Stimulated activated naive CD8-positive, alpha-beta T cell treated with anti-CD3 and anti-CD28 coated beads, Interleukin-15, Interleukin-2, amounts not matched to agents 100 U/mL and 50 U/mL, for 24 hours (primary cell): ENCODE data around the gene ZC3HAV1L.
"Not testable (repeated sequence)": the region's sequence is repeated elsewhere in the genome, so short reads cannot be mapped to it uniquely, and the experiment has no call there.

Experiments used
- ATAC-seq: fragments of 150-1000 bp; cut with Tn5 transposase; one replicate; pipeline ENCODE4 v1.10.0; 2021
- DNase-seq: peaks from one replicate; pipeline ENCODE4 v3.0.0; 2021

Gene ZC3HAV1L, protein sequence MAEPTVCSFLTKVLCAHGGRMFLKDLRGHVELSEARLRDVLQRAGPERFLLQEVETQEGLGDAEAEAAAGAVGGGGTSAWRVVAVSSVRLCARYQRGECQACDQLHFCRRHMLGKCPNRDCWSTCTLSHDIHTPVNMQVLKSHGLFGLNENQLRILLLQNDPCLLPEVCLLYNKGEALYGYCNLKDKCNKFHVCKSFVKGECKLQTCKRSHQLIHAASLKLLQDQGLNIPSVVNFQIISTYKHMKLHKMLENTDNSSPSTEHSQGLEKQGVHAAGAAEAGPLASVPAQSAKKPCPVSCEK

DNA sequence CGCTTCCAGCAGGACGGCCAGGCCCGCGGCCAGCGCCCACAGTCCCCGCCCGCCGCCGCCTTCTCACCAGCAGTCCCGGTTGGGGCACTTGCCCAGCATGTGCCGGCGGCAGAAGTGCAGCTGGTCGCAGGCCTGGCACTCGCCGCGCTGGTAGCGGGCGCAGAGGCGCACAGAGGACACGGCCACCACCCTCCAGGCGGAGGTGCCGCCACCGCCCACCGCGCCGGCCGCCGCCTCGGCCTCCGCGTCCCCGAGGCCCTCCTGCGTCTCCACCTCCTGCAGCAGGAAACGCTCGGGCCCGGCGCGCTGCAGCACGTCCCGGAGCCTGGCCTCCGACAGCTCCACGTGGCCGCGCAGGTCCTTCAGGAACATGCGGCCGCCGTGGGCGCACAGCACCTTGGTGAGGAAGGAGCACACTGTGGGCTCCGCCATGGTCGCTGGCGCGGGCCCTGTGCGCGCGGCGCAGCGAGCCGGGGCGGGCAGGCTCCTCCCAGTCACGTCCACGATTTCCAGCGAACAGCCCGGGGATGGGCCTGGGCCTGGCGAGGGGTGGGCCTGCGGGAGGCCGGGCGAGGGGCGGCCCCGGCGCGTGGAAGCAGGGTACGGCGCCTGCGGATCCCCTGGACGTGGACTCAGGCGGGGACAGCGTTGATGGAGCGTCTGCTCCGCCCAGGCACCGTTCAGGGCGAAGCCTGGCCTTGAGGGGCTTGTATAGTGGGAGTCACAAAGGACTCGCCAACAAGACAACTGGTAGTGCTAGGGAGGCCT lies at the start of gene ZC3HAV1L:
Gene ZC3HAV1L (minus strand): TSS at position 457 of the 768 bp plus-strand sequence. CDS start 25 bp downstream, at position 432.
- peak; percentile 96 for ATAC-seq
- DNase-seq = peak; percentile 81

DNA sequence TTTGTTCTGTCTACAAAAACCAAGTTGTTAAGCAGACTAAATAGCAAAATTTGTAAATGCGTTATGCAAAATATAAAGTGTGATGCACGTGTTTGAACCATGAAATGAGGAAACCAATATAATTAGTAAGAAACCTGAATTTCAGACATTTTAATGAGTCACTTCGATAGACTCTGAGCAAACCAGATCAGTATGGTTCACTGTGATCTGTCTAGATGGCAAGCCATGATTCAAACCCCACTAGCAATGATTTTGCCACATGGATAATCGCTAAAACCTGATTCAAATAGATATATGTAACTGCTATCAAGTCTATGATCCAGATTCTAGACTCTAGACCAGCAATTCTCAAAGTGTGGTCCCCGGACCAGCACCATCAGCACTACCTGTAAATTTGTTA lies 48.9 kb upstream of the ZC3HAV1L start:
- peak; percentile 2 for DNase-seq
- ATAC-seq = peak; percentile 50

DNA sequence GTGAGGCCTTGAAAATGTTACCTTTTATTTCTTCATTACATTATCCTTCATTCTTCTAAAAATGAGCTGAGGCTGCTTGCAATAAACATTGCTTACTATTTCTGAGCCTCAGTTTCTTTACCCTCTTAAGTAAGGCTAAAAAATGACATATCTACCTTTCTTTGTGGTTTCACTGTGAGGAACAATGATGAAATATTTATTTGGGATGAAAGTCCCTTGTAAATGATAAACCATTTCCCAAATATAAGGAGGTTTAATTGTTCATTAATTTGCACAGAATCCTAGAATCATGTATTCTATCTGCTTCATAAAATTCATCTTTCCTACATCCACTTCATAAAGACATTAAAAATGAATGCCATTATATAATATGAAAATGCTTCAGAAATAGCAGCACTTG lies 45.7 kb upstream of the ZC3HAV1L start:
- ATAC-seq = no peak

DNA sequence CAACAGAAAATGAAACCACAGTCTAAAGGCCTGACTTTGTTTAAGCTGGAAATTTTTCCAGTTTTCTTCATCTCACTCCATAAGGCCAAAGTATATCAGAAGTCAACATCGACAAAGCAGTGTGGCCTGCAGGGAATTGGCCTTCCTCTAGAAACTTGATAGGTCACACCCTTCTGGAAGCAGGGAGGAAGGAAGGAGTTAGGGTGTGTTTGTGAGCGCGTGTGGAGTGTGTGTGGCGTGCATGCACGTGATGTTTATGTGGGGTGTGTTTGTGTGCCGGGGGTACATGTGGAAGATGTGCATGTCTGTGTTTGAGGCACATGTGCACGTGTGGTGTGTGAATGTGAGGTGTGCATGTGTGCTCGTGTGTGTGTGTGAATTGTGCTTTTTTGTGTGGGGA lies 45.1 kb upstream of the ZC3HAV1L start:
- no peak for DNase-seq

More for the DNA sequence above, 45.7 kb upstream of the ZC3HAV1L start:
- DNase-seq = no peak

DNA sequence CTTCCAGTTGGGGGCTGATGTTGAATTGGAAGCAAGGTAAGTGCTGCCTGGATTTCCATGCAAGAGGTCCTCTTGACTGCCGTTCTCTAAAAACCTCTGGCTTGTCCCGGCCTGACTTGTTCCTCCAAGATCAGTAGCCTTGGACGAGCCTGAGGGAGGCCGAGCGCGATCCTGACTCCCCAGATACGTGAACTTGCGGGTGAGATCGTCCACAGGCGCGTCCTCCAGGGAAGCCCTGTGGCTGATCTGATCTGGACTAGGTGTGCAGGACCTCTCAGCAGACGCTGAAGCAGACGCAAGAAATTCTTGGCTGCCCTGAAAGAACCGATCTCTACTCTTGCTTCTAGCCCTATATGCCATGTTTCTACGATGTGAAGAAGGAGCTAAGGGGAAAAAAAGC lies 44.0 kb upstream of the ZC3HAV1L start:
- ATAC-seq (no peak), DNase-seq (no peak)

More for the DNA sequence above, 45.1 kb upstream of the ZC3HAV1L start:
- no peak for ATAC-seq

DNA sequence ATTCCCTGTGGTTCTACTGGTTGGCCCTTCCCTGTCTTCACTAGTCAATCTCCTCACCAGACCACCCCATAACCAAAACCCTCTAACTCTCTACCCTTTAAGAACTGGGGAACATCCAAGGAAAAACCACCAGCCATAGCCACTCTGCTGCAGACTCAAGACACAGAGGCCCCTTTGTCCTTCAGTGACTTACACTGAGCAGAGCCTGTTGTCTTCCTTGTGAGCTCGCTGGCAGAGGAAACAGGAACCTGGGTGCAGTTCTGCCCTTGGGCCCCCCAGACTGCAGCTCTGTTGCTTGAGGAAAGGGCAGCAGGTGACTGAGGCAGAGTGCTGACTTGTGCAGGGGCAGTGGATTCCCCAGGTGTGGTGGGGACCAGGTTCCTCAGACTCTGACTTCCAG lies 43.1 kb upstream of the ZC3HAV1L start:
- ATAC-seq (no peak), DNase-seq (no peak)

DNA sequence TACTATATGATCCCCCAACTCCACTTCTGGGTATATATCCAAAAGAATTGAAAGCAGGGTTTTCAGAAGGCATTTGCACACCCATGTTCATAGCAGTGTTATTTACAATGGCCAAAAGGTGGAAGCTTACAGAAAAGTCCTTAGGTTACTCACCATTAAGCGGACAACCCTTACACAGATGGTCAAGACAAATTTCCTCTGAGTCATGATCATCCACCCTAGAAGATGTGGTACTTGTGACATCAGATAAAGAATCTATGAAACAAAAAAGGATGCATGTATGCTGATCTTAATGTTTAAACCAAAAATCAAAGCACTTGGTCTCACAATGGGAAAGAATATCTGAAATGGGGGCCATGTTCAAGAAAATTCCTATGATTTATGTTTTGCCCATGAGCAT lies 42.6 kb upstream of the ZC3HAV1L start:
- ATAC-seq = no peak
- no peak for DNase-seq

DNA sequence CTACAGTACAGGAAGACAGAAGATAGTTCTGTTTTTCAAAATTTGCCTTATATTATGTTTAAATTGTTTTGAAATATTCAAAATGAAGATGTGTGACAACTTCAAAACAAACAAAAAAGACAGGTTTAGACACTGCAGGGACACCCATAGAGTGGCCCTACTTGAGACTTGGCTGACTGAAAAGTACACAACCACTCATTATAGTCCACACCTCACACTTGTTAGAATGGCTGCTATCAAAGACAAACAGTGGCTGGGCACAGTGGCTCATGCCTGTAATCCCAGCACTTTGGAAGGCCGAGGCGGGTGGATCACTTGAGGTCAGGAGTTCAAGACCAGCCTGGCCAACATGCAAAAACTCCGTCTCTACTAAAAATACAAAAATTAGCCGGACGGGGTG lies 41.9 kb upstream of the ZC3HAV1L start:
- not testable (repeated sequence) for ATAC-seq

DNA sequence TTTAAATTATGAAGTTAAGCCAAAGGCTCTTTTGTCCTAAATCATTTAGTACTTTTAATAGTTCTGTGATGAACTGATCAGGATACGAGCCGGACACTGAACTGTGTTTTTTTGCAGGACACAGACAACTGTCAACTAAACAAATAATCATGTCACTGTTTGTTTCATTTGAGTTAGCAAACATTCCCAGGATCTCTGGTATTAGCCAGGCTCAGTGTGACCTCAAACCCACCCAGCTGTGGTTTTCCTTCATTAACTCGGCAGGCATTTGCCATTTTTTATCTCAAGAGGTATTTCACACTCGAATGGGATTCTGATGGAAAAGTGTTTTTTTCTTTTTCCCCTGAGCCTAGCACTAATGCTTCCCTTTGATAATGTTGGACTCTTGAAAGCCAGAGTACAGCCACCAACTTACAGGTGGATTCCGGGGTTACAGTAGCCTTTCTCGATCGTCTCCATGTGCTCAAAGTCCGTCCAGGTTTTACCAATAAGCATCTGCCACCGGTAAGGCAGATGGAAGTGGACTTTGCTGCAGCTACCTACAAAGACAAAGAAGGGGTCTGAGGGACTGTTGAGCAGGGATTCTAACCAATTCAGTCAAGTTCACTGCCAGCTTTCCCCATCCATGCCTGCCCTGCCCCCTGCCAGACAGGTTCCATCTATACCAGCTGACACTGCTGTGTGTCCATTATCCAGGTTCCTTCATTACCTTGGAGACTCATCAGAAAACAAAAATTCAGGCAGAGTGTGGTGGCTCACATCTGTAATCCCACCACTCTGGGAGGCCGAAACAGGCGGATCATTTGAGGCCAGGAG lies 40.2 kb upstream of the ZC3HAV1L start:
- ATAC-seq = no peak
- no peak for DNase-seq

More for the DNA sequence above, 41.9 kb upstream of the ZC3HAV1L start:
- DNase-seq = not testable (repeated sequence)

DNA sequence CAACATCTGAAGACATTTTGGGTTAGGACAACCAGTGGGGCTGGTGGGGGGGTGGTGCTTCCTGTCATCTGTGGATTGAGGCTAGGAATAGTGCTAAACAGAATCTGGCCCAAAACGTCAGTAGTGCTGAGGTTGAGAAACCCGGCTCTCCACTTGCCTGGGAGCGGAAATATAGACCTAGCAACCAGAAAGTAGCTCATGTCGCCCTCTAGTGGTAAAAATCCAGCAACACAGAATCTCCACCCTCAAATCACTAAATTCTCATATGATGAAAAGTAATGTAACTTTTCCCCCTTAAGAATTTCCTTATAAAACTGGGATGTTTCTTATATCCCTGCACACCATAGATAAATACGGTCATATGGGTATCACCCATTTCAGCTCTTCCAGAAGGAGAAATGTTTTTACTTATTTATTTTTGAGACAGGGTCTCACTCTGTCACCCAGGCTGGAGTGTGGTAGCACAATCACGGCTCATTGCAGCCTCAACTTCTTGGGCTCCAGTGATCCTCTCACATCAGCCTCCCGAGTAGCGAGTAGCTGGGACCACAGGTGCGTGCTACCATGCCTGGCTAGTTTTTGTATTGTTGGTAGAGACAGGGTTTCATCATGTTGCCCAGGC lies 39.3 kb upstream of the ZC3HAV1L start:
- ATAC-seq = peak; percentile 74
- DNase-seq = peak; percentile 61

DNA sequence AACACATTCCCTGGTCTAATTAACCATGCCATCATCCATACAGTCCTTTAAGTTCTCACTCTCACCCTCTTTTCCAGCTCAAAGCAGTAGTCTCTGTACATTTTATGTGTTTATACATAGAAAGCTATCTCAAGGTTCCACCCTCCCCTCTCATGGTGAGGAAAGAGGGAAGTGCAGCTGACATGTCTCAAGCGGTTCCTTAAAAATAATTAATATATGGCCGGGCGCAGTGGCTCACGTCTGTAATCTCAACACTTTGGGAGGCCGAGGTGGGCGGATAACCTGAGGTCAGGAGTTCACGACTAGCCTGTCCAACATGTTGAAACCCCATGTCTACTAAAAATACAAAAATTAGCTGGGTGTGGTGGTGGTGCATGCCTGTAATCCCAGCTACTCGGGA lies 37.0 kb upstream of the ZC3HAV1L start:
- no peak for DNase-seq
- no peak for ATAC-seq

DNA sequence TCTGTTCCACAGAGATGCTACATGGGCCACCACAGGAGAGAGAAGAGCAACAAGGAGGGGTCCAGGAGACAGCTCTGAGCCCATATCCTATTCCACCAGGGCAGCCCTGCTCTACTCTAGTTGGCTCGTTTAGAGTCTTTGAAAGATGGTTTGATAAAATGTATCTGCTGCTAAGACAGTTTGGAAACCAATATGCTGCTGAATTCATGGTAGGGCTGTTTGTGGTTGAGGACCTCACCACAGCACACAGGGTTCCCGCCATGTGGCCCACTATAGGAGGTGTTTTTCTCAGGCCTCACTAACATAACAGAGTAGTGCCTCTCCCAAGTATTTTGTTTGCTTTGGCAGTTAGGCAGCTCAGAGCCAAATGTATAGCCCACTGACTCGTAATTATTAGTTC lies 35.8 kb upstream of the ZC3HAV1L start:
- peak; percentile 10 for ATAC-seq
- no peak for DNase-seq

DNA sequence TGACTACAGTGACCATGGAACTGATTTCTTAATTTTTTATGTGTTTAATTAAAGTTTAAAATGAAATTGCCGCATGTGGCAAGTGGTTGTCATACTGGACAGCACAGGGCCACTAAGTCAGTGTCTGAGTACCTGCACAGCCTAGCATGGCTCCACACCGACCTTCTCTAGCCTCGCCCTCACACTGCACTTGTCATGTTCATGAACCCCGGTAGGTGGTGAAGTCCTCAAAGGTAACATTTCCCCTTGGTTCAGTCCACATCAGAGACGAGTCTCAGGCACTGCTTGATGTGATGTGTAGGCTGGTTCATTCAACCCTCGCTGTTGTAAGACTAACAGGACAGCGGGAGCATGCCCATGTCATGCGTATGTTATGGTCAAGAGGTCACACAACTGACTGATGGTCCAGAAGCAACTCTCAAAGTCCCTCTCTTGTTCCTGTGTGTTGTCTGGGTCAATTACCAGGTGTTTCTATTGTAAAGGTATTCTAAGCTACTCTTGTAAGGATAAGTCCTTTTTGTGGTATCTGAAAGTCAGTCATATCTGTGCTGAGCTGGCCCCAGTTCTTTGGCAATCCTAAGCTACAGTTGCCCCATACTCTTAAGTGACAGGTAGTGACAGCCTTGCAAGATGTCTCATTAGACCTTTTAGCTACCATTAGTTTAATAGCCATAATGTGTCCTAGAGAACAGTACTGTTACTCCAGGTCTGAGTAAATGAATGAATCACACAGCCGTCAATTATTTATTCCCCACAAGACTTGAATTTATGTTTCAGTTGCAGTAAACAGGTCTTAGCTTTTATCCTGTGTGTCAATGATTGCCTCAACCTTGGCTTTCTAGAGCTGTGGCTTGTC lies 32.9 kb upstream of the ZC3HAV1L start:
- ATAC-seq (peak; percentile 22), DNase-seq (no peak)

DNA sequence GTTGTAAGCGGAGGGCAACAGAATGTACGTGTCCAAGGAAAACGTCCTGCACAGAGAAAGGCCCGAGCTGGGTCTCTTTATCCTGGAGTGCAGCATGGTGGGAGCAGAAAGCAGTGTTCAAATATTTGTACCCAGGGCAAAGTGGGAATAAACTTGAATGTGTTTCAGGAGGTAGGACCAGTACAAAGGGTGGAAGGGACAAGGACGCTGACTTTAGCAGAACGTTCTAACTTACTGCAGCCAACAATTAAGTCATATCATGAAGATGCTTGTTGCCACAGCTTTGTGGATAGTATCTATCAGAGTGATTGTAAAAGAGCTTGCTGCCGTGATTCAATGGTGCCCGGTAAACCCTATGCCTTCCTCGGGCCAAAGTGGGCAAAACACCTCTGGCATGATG lies 30.5 kb upstream of the ZC3HAV1L start:
- ATAC-seq = no peak

DNA sequence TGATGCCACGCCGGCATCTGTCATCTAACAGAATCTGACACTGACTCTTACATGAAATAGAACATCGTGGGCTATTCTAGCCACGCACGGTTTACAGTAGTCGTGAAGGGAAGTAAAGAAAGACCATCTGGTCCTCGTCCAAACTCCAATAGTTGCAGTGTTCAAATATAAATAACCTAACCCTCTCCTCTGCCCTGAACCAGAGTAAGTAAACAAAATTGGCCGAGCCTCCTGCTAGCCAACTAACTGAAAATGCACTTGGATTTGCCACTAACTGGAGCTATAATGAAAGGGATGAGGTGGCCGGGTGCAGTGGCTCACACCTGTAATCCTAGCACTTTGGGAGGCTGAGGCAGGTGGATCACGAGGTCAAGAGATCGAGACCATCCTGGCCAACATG lies 29.5 kb upstream of the ZC3HAV1L start:
- DNase-seq = no peak
- no peak for ATAC-seq

More for the DNA sequence above, 30.5 kb upstream of the ZC3HAV1L start:
- DNase-seq = no peak

DNA sequence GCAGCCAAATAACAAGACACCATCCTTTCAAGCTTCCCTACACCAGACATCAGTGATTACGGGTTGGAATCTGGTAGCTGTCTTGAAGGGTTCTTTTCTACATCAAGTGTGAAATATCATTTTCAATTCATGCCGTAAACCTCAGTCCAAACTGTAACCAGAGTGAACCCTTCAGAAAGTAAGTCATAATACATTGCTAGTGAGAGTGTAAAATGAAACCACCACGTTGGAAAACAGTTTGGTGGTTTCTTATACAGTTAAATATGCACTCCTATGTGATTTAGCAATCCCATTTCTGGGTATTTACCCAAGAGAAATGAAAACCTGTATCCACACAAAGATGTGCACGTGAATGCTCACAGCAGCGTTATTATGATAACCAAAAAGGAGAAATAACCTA lies 25.6 kb upstream of the ZC3HAV1L start:
- ATAC-seq = peak; percentile 38
- DNase-seq = no peak

DNA sequence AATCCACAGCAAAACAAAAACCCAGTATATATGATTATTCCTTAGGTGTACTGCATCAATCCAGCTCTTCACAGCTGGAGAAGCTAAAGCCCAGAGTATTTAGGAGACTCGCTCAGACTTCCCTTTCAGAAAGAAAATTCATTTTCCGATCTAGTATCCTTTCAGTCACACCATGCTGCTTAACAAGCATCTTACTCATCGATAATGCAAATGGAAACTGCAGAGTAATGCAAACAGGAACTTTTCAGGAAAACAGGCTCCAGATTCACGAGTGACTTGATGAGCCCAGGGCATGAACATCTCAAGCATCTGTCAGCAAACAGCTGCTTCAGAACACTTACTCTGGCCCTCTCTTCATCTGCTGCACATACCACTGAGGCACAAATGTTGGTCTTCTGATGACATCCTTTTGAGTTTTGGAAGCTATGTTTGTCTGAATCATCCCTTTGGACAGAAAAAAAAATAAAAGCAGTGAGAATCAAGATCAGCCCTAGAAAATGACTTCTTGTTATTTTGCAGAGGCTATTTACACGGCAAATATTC lies 24.9 kb upstream of the ZC3HAV1L start:
- DNase-seq (no peak), ATAC-seq (no peak)

DNA sequence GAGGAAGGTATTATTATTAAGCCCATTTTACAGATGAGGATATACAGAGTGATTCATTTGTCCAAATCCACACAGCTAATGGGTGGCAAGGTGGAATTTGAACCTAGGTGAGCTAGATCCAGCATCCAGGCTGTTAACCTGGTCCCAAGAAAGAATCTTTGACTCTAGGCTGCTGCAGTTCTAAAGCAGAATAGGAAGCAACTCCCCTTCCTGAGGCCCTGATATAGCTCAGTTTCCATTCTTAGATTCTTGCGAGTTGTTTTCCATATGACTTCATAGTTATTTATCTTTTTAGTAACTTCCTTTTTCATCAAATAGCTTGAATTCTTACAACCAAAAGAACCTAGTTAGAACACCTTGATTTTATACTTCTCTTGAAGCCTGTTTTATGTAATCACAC lies 24.1 kb upstream of the ZC3HAV1L start:
- ATAC-seq = no peak
- no peak for DNase-seq

DNA sequence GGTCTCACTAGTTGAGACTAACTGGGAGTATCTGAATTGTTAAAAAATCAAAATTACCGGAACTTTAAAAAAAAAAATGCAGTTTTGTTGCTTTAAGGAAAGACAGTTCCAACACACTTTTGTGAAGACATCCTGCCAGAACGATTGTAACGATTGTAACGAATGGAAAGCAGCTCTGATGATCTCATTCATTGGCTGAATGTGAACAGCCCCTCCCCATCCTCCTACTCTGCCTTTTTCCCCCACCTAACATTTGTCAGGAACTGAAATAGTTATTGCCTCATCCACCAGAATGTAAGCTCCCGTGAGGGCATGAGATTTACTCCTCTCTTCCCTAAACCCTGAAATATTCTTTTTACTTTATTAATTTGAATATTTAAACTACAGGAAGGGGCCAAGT lies 23.1 kb upstream of the ZC3HAV1L start:
- ATAC-seq (no peak), DNase-seq (no peak)

DNA sequence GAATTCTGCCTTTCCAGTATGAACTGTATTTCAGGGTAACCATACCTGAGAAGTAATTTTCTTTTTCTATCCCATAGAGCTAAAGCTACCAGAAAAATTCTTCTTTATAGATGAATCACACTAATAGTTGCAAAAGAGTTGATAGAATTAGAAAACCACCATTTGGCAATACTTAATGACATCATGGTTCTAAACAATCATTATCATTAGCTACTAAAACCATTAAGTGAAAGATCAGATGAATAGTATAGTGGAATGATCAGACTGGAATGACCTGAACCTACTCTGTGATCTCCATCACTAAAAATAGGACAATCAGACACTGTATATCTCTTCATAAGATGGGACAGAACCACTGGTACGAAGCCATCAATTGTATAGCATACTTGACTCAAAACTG lies 19.8 kb upstream of the ZC3HAV1L start:
- DNase-seq = no peak
- no peak for ATAC-seq

DNA sequence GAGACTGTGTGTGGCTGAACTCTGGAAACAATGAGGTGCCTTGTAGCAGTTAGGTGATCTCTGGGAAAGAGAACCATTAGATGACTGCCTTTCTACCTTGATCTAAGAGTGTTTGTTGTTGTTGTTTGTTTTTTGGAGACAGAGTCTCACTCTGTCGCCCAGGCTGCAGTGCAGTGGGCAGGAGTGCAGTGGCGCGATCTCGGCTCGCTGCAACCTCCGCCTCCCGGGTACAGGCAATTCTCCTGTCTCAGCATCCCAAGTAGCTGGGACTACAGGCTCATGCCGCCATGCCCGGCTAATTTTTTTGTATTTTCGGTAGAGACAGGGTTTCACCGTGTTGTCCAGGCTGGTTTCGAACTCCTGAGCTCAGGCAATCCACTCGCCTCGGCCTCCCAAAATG lies 18.8 kb upstream of the ZC3HAV1L start:
- not testable (repeated sequence) for ATAC-seq

More for the DNA sequence above, 18.8 kb upstream of the ZC3HAV1L start:
- not testable (repeated sequence) for DNase-seq
